ENCODE data around the gene NCR3LG1. TPM values are rescaled to one million over a fixed set of nuclear protein-coding genes. Genes with fewer than 3 reads are reported as not detected.
A peak's percentile ranks its signal among the peaks of the same experiment; 100 is the strongest.

NCR3LG1 gene
- total RNA-seq, 1 experiment from 2014 or later = 38.6 TPM

GRCh38 chr11:17354601-17354991 lies 3.0 kb downstream of the NCR3LG1 start:
- Histone ChIP-seq H3K9me2 (replicated peaks; ENCODE audit: insufficient read depth, low read length) (no peaks in the 10 kb centered on the region), H3K9me3 (ENCODE audit: low read length) (no peaks in the 10 kb centered on the region), H3K36me3 (ENCODE audit: insufficient read depth, low read length) (peaks cover 43% of the 10 kb centered on the region), H3K27ac (ENCODE audit: low read length) (peak overlapping the region; percentile 86), H3K4me3 (ENCODE audit: low read length) (peak overlapping the region; percentile 68), H3K79me2 (ENCODE audit: low read length) (peaks cover 62% of the 10 kb centered on the region), H3K4me1 (ENCODE audit: low read length) (peaks cover 36% of the 10 kb centered on the region), H4K20me1 (ENCODE audit: insufficient read depth, low read depth, low read length) (no peaks in the 10 kb centered on the region), H3K4me2 (ENCODE audit: low read depth, low read length, poor library complexity, severe bottlenecking) (peak overlapping the region; percentile 80), H3K27me3 (ENCODE audit: low read length) (no peaks in the 10 kb centered on the region), H2AFZ (ENCODE audit: low read length) (no peak overlapping the region), H3K9ac (ENCODE audit: low read length) (0 out of 2 replicates have a peak overlapping the region, but pooled peaks have one; percentile 4)
- DNase-seq = peak; percentile 94

- peaks cover 53% of the 10 kb centered on the region for H3K79me2 ChIP-seq (ENCODE audit: low read length)
- no peaks in the 10 kb centered on the region for H3K27me3 ChIP-seq (ENCODE audit: low read length)
- no peak for DNase-seq
- peaks cover 28% of the 10 kb centered on the region for H3K9me3 ChIP-seq (ENCODE audit: low read length)
- H3K9me2 ChIP-seq (replicated peaks; ENCODE audit: insufficient read depth, low read length) = no peaks in the 10 kb centered on the region
- H4K20me1 ChIP-seq (ENCODE audit: insufficient read depth, low read depth, low read length) = no peaks in the 10 kb centered on the region
- no peak overlapping the region for H3K4me2 ChIP-seq (ENCODE audit: low read depth, low read length, poor library complexity, severe bottlenecking)
- H3K4me1 ChIP-seq (ENCODE audit: low read length) = no peaks in the 10 kb centered on the region
- peaks cover 91% of the 10 kb centered on the region for H3K36me3 ChIP-seq (ENCODE audit: insufficient read depth, low read length)
- H2AFZ ChIP-seq (ENCODE audit: low read length) = no peak overlapping the region
- H3K9ac ChIP-seq (ENCODE audit: low read length) = no peak overlapping the region
- no peak overlapping the region for H3K4me3 ChIP-seq (ENCODE audit: low read length)
- no peak overlapping the region for H3K27ac ChIP-seq (ENCODE audit: low read length)
Measured at GRCh38 chr11:17366495-17366894, 14.9 kb downstream of the NCR3LG1 start.

GRCh38 chr11:17368551-17368950 lies 17.0 kb downstream of the NCR3LG1 start:
- Histone ChIP-seq H3K27ac (ENCODE audit: low read length) (no peak overlapping the region), H4K20me1 (ENCODE audit: insufficient read depth, low read depth, low read length) (no peaks in the 10 kb centered on the region), H3K9me2 (replicated peaks; ENCODE audit: insufficient read depth, low read length) (no peaks in the 10 kb centered on the region), H3K9me3 (ENCODE audit: low read length) (peaks cover 36% of the 10 kb centered on the region), H3K27me3 (ENCODE audit: low read length) (no peaks in the 10 kb centered on the region), H3K9ac (ENCODE audit: low read length) (no peak overlapping the region), H3K4me1 (ENCODE audit: low read length) (no peaks in the 10 kb centered on the region), H3K4me2 (ENCODE audit: low read depth, low read length, poor library complexity, severe bottlenecking) (no peak overlapping the region), H3K36me3 (ENCODE audit: insufficient read depth, low read length) (peaks cover 98% of the 10 kb centered on the region), H3K4me3 (ENCODE audit: low read length) (no peak overlapping the region), H2AFZ (ENCODE audit: low read length) (no peak overlapping the region), H3K79me2 (ENCODE audit: low read length) (peaks cover 38% of the 10 kb centered on the region)
- no peak for DNase-seq

GRCh38 chr11:17369094-17369493 lies 17.5 kb downstream of the NCR3LG1 start:
- DNase-seq = no peak
- Histone ChIP-seq H3K9ac (ENCODE audit: low read length) (no peak overlapping the region), H3K9me3 (ENCODE audit: low read length) (peaks cover 36% of the 10 kb centered on the region), H3K4me1 (ENCODE audit: low read length) (no peaks in the 10 kb centered on the region), H3K4me2 (ENCODE audit: low read depth, low read length, poor library complexity, severe bottlenecking) (no peak overlapping the region), H2AFZ (ENCODE audit: low read length) (no peak overlapping the region), H3K27ac (ENCODE audit: low read length) (no peak overlapping the region), H3K27me3 (ENCODE audit: low read length) (no peaks in the 10 kb centered on the region), H4K20me1 (ENCODE audit: insufficient read depth, low read depth, low read length) (no peaks in the 10 kb centered on the region), H3K36me3 (ENCODE audit: insufficient read depth, low read length) (peaks cover 98% of the 10 kb centered on the region), H3K79me2 (ENCODE audit: low read length) (peaks cover 33% of the 10 kb centered on the region), H3K9me2 (replicated peaks; ENCODE audit: insufficient read depth, low read length) (no peaks in the 10 kb centered on the region), H3K4me3 (ENCODE audit: low read length) (no peak overlapping the region)

GRCh38 chr11:17369684-17370243 lies 18.2 kb downstream of the NCR3LG1 start:
- H3K27me3 ChIP-seq (ENCODE audit: low read length) = no peaks in the 10 kb centered on the region
- H4K20me1 ChIP-seq (ENCODE audit: insufficient read depth, low read depth, low read length) = no peaks in the 10 kb centered on the region
- no peak overlapping the region for H2AFZ ChIP-seq (ENCODE audit: low read length)
- peaks cover 27% of the 10 kb centered on the region for H3K79me2 ChIP-seq (ENCODE audit: low read length)
- no peak overlapping the region for H3K9ac ChIP-seq (ENCODE audit: low read length)
- H3K27ac ChIP-seq (ENCODE audit: low read length) = no peak overlapping the region
- DNase-seq = no peak
- H3K9me2 ChIP-seq (replicated peaks; ENCODE audit: insufficient read depth, low read length) = no peaks in the 10 kb centered on the region
- H3K4me2 ChIP-seq (ENCODE audit: low read depth, low read length, poor library complexity, severe bottlenecking) = no peak overlapping the region
- no peak overlapping the region for H3K4me3 ChIP-seq (ENCODE audit: low read length)
- H3K4me1 ChIP-seq (ENCODE audit: low read length) = no peaks in the 10 kb centered on the region
- peaks cover 36% of the 10 kb centered on the region for H3K9me3 ChIP-seq (ENCODE audit: low read length)
- peaks cover 100% of the 10 kb centered on the region for H3K36me3 ChIP-seq (ENCODE audit: insufficient read depth, low read length)

- Histone ChIP-seq H3K27ac (ENCODE audit: low read length) (no peak overlapping the region), H3K4me3 (ENCODE audit: low read length) (no peak overlapping the region)
Measured at GRCh38 chr11:17371614-17372013, 20.0 kb downstream of the NCR3LG1 start.

GRCh38 chr11:17375547-17375946 lies 23.9 kb downstream of the NCR3LG1 start:
- no peaks in the 10 kb centered on the region for H3K4me1 ChIP-seq (ENCODE audit: low read length)
- H3K27ac ChIP-seq (ENCODE audit: low read length) = no peak overlapping the region
- no peaks in the 10 kb centered on the region for H3K9me2 ChIP-seq (replicated peaks; ENCODE audit: insufficient read depth, low read length)
- no peak overlapping the region for H2AFZ ChIP-seq (ENCODE audit: low read length)
- H3K9me3 ChIP-seq (ENCODE audit: low read length) = peaks cover 18% of the 10 kb centered on the region
- H3K36me3 ChIP-seq (ENCODE audit: insufficient read depth, low read length) = peaks cover 83% of the 10 kb centered on the region
- no peak for DNase-seq
- H3K9ac ChIP-seq (ENCODE audit: low read length) = no peak overlapping the region
- H3K79me2 ChIP-seq (ENCODE audit: low read length) = no peaks in the 10 kb centered on the region
- H3K27me3 ChIP-seq (ENCODE audit: low read length) = no peaks in the 10 kb centered on the region
- H3K4me2 ChIP-seq (ENCODE audit: low read depth, low read length, poor library complexity, severe bottlenecking) = no peak overlapping the region
- no peaks in the 10 kb centered on the region for H4K20me1 ChIP-seq (ENCODE audit: insufficient read depth, low read depth, low read length)
- H3K4me3 ChIP-seq (ENCODE audit: low read length) = no peak overlapping the region

More at GRCh38 chr11:17371614-17372013, 20.0 kb downstream of the NCR3LG1 start:
- H3K4me1 ChIP-seq (ENCODE audit: low read length) = no peaks in the 10 kb centered on the region
- H3K9me3 ChIP-seq (ENCODE audit: low read length) = peaks cover 34% of the 10 kb centered on the region
- H3K27me3 ChIP-seq (ENCODE audit: low read length) = no peaks in the 10 kb centered on the region
- peaks cover 8% of the 10 kb centered on the region for H3K79me2 ChIP-seq (ENCODE audit: low read length)
- H3K9me2 ChIP-seq (replicated peaks; ENCODE audit: insufficient read depth, low read length) = no peaks in the 10 kb centered on the region
- H4K20me1 ChIP-seq (ENCODE audit: insufficient read depth, low read depth, low read length) = no peaks in the 10 kb centered on the region
- H2AFZ ChIP-seq (ENCODE audit: low read length) = no peak overlapping the region
- DNase-seq = no peak
- no peak overlapping the region for H3K4me2 ChIP-seq (ENCODE audit: low read depth, low read length, poor library complexity, severe bottlenecking)
- peaks cover 98% of the 10 kb centered on the region for H3K36me3 ChIP-seq (ENCODE audit: insufficient read depth, low read length)
- no peak overlapping the region for H3K9ac ChIP-seq (ENCODE audit: low read length)

GRCh38 chr11:17376493-17376892 lies 24.9 kb downstream of the NCR3LG1 start:
- no peak overlapping the region for H3K9ac ChIP-seq (ENCODE audit: low read length)
- no peak overlapping the region for H3K4me3 ChIP-seq (ENCODE audit: low read length)
- H2AFZ ChIP-seq (ENCODE audit: low read length) = no peak overlapping the region
- DNase-seq = no peak
- no peaks in the 10 kb centered on the region for H3K4me1 ChIP-seq (ENCODE audit: low read length)
- no peaks in the 10 kb centered on the region for H3K27me3 ChIP-seq (ENCODE audit: low read length)
- H3K27ac ChIP-seq (ENCODE audit: low read length) = no peak overlapping the region
- no peaks in the 10 kb centered on the region for H3K79me2 ChIP-seq (ENCODE audit: low read length)
- H3K36me3 ChIP-seq (ENCODE audit: insufficient read depth, low read length) = peaks cover 79% of the 10 kb centered on the region
- peaks cover 9% of the 10 kb centered on the region for H3K9me3 ChIP-seq (ENCODE audit: low read length)
- no peaks in the 10 kb centered on the region for H3K9me2 ChIP-seq (replicated peaks; ENCODE audit: insufficient read depth, low read length)
- H4K20me1 ChIP-seq (ENCODE audit: insufficient read depth, low read depth, low read length) = no peaks in the 10 kb centered on the region
- no peak overlapping the region for H3K4me2 ChIP-seq (ENCODE audit: low read depth, low read length, poor library complexity, severe bottlenecking)

Measured in Karpas-422 (cell line).